Measurements from ENCODE around the gene CHST3.
"Not testable (repeated sequence)": the region's sequence is repeated elsewhere in the genome, so short reads cannot be mapped to it uniquely, and the experiment has no call there.

The CHST3 gene

DNA sequence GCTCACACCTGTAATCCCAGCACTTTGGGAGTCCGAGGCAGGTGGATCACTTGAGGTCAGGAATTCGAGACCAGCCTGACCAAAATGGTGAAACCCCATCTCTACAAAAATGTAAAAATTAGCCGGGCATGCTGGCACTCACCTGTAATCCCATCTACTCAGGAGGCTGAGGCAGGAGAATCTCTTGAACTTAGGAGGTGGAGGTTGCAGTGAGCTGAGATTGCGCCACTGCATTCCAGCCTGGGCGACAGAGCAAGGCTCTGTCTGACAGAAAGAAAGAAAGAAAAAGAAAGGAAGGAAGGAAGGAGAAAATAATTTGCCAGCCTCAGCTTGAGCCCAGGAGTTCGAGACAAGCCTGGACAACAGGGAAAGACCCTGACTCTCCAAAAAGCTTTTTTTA is 24.7 kb downstream of the CHST3 start:
- in situ Hi-C loops (cut with MboI; ENCODE audit: low sequenced_read_pairs) = not testable (repeated sequence)

DNA sequence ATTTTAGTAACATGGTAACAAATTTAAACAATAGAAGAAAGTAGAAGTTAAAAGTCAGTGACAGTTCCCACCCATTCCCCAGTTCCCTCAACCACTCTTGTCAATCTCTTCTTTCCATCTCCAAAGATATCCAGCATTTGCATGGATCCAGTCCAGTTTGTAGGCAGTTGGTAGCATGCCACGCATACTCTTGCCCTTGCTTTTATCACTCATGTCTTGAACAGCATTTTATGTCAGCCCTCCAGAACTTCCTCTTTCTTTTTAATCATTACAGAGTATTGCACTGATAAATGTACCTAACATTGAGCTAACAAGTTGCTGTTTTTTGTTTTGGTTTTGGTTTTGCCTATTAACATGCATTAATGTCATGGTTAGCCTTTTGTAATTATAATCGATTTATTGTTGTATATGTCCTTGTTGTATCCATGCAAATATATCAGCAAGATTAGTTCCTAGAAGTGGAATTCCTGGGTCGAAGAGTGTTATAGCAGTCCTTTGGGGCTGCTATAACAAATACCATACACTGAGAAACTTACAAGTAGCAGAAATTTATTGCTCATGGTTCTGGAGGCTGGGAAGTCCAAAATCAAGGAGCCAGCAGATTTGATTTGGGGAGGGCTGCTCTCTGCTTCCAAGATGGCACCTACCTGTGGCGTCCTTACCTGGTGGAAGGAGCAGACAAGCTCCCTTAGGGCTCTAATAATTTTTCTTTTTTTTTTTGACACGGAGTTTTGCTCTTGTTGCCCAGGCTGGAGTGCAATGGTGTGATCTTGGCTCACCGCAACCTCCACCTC is 25.7 kb downstream of the CHST3 start:
- in situ Hi-C loops (cut with MboI; ENCODE audit: low sequenced_read_pairs) = no loop called here

DNA sequence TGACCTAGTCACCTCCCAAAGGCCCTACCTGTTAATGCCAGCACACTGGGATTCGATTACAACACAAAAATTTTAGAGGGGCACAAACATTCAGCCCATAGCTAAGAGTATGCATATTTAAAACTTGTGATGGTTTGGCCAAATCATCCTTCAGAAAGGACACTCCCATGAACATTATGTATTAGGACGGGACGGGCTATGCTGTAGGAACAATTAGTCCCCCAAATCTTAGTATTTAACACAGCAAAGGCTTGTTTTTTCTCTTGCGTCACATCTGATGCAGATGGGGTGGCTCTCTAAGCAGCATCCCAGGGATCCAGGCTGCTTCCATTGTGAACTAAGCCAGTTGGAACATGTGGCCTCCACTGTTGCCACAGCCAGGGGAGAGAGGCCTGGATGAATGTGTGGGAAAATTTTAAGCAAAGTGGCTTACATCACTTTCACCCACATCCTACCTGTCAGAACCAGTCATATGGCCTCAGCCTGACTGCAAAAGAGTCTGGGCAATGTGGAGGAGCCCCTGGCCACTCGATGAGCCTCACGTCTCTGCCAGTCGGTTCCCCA is 26.6 kb downstream of the CHST3 start:
- in situ Hi-C loops (cut with MboI; ENCODE audit: low sequenced_read_pairs) = no loop called here

DNA sequence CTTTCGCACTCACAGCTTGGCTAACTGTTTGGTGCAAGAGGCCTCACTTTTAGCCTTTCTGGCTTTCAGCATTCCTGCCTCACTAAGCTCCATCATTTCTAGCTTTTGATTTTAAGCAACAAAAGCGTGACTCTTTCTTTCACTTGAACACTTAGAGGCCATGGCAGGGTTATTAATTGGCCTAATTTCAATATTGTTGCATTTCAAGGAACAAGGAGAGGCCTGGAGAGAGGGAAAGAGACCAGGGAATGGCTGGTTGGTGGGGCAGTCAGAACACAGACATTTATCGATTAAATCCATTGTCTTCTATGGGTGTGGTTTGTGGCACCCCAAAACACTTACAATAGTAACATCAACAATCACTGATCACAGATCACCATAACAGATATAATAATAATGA is 31.3 kb downstream of the CHST3 start:
- in situ Hi-C loops (cut with MboI; ENCODE audit: low sequenced_read_pairs) = no loop called here

DNA sequence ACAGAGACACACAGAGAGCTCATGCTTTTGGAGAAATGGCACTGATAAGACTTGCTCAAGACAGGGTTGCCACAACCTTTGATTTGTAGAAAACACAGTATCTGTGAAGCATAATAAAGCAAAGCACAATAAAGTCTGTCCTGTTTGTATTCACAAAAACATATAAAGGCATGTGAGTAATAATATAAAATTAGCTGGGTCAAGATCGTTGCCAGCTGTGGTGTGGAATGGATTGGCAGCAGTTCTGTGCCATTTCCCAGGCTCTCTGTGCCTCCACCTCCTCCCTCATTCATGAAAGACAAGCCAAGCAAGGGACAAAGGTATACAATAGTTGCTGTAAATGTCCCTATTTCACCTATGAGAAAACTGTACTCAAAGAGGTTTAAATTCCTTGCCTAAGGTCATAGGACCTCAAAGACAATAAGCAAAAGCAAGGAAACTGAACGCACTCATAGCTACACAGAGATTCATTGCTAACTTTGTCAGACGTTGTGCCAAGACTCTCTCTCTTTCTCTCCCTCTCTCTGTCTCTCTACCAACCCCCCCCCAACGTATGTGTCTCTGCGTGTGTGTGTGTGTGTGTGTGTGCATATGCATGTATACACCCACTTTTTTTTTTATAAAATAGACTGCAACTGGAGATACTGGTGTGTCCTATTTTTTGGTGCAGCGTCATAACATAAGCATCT is 31.8 kb downstream of the CHST3 start:
- in situ Hi-C loops (cut with MboI; ENCODE audit: low sequenced_read_pairs) = no loop called here

DNA sequence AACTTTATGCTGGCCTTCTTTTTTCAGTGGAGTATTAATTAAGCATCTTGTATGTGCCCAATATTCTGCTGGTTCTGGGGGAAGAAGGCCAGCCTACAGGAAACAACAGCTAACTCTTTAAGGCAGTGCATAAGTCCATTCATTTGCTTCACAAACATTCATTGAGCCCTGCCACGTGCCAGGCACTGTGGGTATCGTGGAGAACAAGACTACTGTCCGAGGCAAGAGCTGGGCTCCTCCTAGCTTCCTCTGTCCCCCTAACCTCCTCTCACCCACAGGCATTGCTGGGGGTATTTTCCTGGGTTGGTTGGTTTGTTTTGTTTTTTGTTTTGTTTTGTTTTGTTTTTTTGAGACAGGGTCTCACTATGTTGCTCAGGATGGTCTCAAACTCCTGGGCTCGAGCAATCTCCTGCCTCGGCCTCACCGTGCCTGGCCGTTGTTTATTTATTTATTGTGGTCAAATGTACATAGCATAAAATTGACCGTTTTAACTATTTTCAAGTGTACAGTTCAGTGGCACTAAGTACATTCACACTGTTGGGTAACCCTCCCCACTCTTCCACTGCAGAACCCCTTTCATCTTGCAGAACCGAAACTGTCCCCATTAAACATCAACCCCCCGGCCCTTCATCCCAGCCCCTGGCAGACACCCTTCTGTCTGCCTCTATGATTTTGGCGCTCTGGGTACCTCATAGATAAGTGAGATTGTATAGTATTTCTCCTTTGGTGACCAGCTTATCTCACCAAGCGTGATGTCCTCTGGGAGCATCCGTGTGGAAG is 32.6 kb downstream of the CHST3 start:
- in situ Hi-C loops (cut with MboI; ENCODE audit: low sequenced_read_pairs) = no loop called here

DNA sequence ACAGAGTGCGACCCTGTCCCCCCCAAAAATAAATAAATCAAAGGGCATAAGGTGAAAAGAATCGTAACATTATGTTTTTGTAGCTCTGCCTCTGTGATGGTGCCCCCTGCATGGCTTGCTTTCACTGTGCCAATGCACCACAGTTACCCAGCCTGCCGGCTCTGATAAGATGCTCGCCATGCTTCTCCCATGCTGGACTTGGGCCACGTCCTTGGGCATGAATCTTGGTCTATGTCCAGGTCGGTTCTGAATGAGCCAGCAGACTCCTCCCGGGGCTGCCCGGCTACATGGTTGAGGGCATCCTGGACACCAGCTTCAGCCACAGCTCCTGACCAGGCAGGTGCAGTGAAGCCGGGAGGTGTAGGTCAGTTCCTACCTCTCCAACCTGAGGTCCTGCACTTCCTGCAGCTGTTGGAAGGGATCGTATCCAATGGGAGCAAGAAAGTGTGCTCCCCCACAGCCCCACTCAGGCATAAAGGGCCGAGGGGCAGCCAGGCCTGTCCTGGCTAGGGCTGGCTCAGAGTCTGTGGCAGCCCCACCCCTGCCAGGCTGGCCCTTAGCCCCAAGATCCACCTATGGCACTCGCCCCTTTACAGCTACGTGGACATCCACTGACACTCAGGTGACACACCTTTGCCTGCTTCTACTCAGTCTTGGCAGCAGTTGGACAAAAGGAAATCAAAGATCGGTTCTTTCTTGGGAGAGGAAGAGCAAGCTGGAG is 34.1 kb downstream of the CHST3 start:
- in situ Hi-C loops (cut with MboI; ENCODE audit: low sequenced_read_pairs) = no loop called here

DNA sequence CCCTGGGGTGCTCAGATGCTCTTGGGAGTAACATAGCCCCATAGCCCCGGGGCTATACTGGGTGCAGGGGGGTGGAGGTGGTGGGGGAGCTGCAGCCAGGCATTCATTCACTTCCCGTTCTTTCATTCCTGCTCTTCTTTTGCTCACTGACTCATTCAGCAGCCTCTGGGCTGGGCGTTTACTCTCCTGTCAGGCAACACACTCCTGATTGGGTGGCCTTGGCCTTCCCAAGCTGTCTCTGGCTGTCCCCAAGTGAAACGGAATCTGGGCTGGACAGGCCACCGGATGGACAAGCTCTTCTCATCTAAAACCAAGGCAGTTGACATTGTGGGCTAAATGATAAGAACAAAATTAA is 34.6 kb downstream of the CHST3 start:
- in situ Hi-C loops (cut with MboI; ENCODE audit: low sequenced_read_pairs) = no loop called here

DNA sequence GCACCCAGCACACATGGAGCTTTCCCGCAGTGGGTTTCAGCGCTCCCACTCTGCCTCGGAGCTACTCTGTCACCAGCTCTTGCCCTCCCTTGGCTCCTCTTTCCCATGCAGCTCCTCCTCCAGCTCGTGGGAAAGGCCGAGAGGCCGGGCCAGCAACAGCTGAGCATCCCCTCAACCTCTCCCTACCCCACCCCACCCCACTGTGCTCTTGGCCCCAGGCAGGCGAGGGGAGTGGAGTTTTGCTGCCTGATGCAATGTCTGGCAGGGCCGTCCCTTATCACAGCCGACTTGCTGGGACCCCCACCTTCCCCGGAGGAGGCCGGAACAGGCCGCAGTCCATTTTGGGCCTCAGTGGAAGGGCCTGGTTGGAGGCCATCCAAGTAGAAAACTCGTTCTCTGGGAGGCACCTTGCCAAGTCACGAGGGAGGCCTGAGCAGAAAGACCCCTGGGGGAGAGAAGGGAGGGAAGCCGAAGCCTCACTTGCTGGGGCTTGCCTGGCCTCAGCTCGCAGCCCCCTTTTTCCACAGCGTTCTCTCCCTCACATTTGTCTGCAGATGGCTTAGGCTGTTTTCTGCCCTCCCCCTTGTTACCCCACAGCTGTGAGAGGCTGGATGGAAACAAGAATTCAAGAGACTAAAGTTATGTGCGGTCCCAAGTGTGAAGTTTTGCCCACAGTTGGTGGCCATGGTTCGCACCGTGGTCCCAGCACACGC is 35.3 kb downstream of the CHST3 start:
- in situ Hi-C loops (cut with MboI; ENCODE audit: low sequenced_read_pairs) = no loop called here

DNA sequence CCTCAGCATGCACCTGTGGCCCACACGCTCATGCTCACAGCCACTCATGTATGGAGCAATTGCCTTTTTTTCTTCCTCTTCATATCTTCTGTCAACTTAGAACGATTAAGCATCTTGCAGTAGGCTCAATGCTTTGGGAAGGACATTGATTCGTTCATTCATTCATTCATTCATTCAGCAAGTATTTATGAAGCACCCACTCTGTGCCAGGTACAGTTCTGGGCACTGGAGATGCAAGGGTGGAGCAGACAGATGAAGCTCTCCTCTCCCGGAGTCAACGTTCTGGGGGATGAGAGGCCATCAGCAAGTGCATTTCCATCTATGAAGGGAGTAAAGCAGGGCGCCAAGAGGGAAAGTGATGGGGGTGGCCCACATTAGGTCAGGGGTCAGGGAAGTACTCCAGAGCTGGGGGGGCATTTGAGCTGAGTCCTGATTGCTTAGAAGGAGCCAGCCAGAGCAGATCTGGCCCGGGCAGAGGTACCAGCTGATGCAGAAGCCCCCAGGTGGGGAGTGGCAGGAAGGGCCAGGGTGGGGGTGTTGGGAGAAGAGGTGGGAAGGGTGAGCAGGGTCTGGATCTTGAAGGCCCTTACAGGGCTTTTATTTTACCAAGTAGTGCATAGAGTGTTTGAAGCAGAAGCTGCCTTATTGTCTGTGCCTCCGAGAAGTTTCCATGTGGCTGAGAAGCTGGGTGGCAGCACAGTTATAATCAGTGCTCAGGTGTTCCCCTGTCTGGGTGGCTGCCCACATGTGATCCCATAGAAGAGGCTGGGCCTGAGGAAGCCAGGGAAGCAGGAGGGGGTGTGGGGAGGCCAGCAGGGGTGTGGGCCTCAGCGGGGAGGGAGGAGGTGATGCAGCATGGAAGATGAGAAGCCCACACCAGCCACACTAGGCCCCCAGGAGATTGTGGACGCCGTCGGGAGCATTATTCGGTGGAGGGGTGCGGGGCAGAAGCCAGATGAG is 36.2 kb downstream of the CHST3 start:
- in situ Hi-C loops (cut with MboI; ENCODE audit: low sequenced_read_pairs) = no loop called here

DNA sequence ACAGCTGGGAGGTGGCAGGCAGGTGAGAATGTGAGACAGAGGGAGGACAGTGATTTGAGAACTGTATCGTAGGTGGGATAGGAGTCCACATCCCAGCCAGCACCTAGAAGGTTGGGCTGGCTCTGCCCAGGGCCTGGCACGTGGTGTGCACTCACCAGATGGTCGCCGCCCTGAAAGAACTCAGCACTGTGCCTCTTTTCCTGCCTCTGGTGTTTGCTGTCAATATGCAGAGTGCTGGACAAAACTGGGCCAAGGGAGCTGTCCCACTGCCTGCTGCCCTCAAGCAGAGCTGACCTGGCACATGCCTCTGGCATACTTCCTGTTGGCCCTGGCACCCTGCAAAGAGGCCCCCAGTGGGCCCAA is 36.8 kb downstream of the CHST3 start:
- in situ Hi-C loops (cut with MboI; ENCODE audit: low sequenced_read_pairs) = no loop called here

DNA sequence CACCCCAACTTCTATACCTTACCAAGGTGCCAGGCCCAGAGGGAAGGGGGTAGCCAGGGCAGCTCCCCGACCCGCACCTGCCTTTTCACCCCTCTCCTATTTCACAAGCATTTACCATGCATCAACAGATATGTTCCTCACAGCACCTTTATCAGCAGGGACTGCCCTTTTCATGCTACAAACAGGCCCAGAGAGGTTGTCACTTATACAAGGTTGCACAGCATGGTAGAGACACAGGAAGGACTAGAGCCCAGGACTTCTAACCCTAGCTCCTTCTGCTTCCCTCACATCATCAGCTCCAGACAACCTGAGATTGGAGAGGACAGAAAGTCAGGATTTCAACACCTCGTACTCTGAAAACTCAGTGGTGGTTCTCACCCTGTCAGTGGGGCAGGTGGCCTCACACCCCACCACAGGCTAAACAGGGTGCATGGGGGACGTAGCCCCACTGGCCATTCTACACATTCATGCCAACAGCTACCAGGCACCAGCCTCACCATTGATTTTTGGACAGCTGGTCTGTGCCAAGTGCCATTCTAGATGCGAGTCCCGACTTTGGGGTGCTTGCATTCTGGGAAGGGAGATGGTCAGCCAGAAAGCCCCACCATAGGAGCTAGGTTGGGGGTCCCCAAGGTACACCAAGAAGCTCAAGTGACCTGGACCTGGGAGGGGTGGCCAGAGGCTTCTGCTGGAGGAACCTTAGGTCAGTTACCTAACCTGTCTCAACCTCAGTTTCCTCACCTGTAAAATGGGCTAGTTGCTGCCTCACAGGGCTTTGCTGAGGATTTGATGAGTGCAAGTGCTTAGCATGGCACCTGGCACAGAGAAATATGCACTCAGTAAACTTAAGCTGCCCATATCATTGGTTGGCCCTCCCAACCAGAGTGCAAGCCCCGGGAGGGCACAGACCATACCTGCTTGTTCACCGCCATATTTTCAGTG is 38.4 kb downstream of the CHST3 start:
- in situ Hi-C loops (cut with MboI; ENCODE audit: low sequenced_read_pairs) = no loop called here

DNA sequence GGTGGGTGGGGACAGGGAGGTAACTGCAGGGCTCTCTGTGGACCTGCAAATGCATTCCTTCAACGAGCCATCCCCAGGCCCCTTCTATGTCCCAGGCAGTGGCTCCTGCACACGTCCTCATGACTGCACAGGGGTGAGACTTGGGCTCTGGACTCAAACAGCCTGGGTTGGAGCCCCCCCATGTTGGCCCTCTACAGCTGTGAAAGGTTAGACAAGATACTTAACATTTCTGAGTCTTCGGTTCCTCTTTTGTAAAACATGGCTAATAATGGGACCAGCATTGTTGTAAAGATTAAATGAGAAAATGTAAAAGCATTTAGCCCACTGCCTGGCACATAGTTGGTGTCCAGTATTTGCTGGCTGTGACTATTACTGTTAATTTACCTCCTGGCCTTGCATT is 41.8 kb downstream of the CHST3 start:
- in situ Hi-C loops (cut with MboI; ENCODE audit: low sequenced_read_pairs) = no loop called here

DNA sequence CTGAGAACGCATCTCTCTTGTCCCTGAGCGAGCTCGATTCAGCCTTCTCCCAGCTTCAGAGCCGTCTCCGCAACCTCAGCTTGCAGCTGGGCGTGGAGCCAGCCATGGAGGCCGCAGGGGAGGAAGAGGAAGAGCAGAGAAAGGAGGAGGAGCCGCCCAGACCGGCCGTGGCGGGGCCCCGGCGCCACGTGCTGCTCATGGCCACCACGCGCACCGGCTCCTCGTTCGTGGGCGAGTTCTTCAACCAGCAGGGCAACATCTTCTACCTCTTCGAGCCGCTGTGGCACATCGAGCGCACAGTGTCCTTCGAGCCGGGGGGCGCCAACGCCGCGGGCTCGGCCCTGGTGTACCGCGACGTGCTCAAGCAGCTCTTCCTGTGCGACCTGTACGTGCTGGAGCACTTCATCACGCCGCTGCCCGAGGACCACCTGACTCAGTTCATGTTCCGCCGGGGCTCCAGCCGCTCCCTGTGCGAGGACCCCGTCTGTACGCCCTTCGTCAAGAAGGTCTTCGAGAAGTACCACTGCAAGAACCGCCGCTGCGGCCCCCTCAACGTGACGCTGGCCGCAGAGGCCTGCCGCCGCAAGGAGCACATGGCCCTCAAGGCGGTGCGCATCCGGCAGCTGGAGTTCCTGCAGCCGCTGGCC is 43.2 kb downstream of the CHST3 start:
- in situ Hi-C loops (cut with MboI; ENCODE audit: low sequenced_read_pairs) = no loop called here

DNA sequence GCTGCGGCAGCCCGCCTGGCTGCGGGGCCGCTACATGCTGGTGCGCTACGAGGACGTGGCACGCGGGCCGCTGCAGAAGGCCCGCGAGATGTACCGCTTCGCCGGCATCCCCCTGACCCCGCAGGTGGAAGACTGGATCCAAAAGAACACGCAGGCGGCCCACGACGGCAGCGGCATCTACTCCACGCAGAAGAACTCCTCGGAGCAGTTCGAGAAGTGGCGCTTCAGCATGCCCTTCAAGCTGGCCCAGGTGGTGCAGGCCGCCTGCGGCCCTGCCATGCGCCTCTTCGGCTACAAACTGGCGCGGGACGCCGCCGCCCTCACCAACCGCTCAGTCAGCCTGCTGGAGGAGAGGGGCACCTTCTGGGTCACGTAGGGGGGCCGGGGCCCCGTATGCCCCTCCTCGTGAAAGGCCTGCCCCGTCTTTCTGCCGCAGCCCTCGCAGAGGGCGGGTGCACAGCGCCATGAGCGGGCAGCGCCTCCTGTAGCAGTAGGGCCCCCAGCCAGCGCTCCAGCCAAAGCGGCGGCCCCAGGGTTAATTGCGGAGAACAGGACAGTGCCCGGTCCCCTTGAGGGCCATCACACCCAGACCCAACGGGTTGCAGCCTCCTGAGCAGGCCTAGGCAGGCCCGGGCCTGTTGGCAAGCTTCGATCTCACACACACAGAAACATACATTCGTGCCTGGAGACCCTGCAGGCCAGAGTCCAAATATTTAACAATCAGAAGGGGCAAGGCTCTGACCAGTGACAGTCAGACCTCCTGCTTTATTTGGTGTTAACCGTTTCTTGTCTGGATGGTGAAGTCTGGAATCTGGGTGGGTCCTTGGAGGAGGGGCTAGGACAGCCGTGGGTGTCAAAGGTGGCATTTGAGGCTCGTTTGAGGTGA is 44.1 kb downstream of the CHST3 start:
- in situ Hi-C loops (cut with MboI; ENCODE audit: low sequenced_read_pairs) = no loop called here

DNA sequence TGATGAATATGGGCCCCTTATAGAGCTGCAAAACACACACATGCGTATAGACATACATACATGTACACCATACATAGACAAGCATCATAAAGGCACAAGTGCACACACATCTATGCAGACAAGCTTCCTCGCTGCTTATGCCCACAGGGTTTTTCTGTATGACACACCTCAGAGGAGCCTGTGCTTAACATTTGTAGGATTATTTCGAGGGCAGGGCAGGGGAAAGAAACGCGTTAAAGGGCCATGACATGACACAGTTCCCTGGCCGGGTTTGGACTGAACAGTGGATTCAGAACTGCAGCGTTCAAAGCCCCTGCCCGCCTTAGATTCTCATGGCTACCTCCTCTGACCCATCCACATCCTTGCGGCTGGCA is 44.8 kb downstream of the CHST3 start:
- in situ Hi-C loops (cut with MboI; ENCODE audit: low sequenced_read_pairs) = no loop called here

All from hTERT RPE-1 (cell line).